ENCODE measurements around the gene TIGAR. TPM values are rescaled to one million over a fixed set of nuclear protein-coding genes. Genes with fewer than 3 reads are reported as not detected.
A peak's percentile ranks its signal among the peaks of the same experiment; 100 is the strongest.

The TIGAR gene, protein sequence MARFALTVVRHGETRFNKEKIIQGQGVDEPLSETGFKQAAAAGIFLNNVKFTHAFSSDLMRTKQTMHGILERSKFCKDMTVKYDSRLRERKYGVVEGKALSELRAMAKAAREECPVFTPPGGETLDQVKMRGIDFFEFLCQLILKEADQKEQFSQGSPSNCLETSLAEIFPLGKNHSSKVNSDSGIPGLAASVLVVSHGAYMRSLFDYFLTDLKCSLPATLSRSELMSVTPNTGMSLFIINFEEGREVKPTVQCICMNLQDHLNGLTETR
- total RNA-seq (2014; rRNA removed) = 17.2 and 18.4 TPM in 2 replicates
- polyA plus RNA-seq (2012) = 15.0 TPM

DNA sequence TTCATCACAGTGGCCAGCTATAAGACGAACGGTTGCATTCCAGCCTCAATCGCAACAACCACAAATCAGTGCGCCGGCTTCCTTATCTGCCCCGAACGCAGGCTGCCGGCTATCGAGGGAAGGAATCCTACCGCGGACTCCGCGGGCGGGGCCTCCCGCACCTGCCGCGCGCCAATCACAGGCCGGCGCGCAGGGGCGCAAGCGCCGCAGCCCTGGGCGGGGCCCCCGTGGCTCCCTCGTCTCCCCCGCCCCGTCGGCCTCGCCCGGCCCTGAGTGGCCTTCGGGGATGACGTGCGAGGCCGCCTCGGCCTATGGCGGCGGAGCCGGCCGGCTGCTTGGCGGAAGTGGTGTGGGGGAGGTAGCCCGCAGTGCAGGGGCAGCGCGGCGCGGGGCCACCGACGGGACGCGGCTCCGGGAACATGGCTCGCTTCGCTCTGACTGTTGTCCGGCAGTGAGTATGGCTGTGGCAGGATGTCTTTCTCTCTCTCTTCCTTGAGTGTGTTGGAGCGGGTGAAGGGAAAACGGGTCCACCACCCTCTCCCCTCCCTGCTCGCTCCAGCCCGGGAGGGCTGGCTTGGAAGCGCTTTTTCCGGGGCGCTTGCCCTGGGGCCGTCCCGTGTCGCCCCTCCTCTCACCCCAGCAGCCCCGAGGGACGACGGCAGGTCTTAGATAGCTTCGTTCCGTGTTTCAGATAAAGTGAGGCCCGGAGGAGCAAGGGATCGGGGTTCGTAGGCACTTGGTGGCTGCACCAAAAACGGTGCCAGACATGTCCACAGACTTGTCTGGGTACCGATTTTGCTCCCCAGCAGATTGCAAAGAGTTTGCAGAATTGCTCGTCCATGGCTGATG lies at the start of gene TIGAR:
TSS of gene TIGAR (plus strand) at position 361 of the 849 bp plus-strand sequence. CDS start at position 420, 59 bp downstream.
- peak; percentile 94 for DNase-seq (ENCODE audit: low read depth)

DNA sequence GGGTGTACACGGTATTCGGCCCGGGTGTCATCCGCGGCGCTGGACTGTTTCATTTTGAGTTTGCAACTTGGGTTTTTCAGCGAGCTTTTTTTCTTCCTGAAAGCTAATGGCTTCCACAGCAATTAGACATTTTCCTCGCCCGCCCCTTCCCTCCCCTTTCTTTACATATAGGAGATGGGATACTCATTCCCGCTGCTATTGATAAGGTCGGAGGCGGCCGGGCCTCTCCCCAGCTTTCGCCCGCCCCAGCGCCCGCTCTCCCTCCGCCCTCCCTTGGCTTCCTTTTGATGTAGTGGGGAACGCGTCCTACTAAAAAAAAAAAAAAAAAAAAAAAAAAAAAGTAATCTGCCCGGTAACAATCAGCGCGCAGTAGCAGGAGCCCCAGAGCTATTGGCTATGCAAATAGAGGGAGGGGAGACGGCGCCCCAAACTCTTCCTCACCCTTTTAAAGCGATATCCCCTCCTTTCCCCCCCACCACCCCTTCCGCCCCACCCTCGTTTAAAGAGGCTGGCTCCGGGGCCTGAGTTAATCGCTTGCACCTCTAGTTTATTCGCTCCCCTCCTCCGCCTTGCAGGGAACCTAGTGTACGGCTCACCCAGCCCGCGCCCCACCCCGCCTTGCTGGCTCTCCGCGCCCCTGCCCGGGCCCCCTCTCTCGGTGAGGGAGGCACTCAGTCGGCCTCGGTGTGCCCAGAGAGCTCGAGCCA lies 49.1 kb upstream of the TIGAR start:
- DNase-seq (ENCODE audit: low read depth) = peak; percentile 84

DNA sequence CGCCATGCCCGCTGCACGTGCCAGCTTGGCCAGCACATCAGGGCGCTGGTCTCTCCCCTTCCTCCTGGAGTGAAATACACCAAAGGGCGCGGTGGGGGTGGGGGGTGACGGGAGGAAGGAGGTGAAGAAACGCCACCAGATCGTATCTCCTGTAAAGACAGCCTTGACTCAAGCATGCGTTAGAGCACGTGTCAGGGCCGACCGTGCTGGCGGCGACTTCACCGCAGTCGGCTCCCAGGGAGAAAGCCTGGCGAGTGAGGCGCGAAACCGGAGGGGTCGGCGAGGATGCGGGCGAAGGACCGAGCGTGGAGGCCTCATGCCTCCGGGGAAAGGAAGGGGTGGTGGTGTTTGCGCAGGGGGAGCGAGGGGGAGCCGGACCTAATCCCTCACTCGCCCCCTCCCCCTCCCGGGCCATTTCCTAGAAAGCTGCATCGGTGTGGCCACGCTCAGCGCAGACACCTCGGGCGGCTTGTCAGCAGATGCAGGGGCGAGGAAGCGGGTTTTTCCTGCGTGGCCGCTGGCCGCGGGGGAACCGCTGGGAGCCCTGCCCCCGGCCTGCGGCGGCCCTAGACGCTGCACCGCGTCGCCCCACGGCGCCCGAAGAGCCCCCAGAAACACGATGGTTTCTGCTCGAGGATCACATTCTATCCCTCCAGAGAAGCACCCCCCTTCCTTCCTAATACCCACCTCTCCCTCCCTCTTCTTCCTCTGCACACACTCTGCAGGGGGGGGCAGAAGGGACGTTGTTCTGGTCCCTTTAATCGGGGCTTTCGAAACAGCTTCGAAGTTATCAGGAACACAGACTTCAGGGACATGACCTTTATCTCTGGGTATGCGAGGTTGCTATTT lies 48.4 kb upstream of the TIGAR start:
- no peak for DNase-seq (ENCODE audit: low read depth)

DNA sequence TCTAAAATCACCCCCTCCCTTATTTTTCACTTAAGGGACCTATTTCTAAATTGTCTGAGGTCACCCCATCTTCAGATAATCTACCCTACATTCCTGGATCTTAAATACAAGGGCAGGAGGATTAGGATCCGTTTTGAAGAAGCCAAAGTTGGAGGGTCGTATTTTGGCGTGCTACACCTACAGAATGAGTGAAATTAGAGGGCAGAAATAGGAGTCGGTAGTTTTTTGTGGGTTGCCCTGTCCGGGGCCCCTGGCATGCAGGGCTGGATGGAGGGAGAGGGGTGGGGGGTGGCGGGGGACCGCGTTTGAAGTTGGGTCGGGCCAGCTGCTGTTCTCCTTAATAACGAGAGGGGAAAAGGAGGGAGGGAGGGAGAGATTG lies 47.8 kb upstream of the TIGAR start:
- DNase-seq (ENCODE audit: low read depth) = no peak

DNA sequence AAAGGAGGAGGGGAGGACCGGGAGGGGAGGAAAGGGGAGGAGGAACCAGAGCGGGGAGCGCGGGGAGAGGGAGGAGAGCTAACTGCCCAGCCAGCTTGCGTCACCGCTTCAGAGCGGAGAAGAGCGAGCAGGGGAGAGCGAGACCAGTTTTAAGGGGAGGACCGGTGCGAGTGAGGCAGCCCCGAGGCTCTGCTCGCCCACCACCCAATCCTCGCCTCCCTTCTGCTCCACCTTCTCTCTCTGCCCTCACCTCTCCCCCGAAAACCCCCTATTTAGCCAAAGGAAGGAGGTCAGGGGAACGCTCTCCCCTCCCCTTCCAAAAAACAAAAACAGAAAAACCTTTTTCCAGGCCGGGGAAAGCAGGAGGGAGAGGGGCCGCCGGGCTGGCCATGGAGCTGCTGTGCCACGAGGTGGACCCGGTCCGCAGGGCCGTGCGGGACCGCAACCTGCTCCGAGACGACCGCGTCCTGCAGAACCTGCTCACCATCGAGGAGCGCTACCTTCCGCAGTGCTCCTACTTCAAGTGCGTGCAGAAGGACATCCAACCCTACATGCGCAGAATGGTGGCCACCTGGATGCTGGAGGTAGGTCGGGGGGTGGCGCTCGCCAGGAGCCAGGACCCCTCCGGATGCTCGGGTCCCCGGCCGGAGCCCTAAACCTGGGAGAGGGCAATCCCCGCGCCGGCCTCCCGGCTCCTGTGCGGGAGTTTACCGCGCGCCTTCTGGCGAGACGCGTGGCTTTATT lies 47.2 kb upstream of the TIGAR start, which contains the start of gene CCND2:
TSS of gene CCND2 (plus strand) at position 111 of the 744 bp plus-strand sequence. CDS start at position 390, 279 bp downstream.
- peak; percentile 93 for DNase-seq (ENCODE audit: low read depth)

DNA sequence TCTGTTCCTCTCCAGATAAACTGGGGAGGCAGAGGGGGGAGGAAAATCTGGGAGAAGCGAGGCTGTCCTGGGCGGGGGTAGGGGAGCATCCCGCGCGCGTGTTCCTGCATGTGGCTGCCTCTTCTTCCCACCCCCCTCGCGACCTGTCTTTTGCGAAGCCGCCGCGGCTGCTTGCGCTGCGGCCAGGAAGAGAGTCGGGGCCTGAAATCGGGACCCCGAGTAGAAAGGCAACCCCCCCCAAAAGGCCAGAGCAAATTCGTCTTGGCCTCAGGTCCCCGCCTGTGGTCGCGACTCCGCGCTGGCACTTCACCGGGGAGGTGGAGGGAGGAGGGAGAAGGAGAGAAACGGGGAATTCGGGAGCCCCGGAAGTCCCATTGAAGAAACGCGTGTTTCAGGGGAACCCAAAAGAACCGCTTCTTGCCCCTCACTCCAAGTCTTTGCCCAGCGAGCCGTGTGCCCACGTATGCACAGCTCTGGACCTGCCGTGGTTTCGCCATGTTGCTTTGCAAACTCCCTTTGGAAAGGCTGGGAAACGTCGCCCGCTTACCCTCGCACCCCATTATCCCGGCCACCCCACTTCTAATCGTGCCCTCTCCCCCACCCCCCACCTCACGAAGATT lies 46.5 kb upstream of the TIGAR start:
- DNase-seq (ENCODE audit: low read depth) = no peak

DNA sequence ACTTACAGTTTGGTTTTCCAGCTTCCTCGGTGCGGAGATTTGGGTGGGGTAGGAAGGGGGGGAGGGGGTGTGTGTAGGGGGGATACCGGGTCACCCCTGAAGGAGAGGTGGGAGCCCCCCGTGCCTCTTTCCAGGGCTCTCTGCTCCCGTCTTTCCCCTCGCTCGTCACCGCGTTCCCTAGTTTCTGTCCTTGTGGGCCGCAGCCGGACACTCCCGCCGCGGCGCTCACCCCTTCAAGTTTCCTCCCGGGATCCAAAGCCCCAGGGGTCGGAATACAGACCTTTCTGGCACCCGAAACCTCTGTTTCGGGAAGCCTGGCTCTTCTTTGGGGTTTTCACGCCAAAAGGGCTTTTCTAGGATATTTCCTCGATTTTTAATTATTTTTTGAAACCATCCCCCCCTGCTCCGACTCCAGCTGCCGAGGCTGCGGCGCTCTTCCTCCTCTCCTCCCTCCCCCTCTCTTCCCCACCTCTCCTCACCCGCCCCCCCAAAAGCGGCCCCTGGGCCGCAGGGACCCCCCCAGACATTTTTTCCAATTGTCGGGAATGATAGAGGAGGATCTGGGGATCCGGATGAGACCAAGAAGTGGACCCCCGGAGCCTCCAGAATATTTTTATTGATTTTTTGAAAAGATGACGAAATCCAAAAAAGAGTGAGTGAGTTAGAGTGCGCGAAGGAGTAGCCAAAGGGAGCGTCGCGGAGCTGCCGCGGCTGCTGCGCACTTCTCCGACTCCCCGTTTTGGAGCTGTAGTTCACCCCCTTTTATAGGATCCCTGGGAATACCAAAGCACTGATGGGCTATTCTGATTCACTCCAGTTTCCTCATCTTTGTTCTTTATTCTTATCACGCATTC lies 45.8 kb upstream of the TIGAR start:
- DNase-seq (ENCODE audit: low read depth) = peak; percentile 46

DNA sequence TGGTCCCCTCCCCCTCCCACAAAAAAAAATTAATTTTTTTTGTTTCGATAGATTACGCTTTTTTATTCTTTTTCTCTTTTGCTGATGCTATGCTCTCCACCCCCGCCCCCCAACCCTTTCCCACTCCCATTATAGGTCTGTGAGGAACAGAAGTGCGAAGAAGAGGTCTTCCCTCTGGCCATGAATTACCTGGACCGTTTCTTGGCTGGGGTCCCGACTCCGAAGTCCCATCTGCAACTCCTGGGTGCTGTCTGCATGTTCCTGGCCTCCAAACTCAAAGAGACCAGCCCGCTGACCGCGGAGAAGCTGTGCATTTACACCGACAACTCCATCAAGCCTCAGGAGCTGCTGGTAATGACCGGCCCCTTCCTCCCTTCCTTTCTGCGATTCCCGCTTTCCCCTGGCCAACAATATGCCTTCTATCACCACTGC lies 45.1 kb upstream of the TIGAR start:
- no peak for DNase-seq (ENCODE audit: low read depth)

DNA sequence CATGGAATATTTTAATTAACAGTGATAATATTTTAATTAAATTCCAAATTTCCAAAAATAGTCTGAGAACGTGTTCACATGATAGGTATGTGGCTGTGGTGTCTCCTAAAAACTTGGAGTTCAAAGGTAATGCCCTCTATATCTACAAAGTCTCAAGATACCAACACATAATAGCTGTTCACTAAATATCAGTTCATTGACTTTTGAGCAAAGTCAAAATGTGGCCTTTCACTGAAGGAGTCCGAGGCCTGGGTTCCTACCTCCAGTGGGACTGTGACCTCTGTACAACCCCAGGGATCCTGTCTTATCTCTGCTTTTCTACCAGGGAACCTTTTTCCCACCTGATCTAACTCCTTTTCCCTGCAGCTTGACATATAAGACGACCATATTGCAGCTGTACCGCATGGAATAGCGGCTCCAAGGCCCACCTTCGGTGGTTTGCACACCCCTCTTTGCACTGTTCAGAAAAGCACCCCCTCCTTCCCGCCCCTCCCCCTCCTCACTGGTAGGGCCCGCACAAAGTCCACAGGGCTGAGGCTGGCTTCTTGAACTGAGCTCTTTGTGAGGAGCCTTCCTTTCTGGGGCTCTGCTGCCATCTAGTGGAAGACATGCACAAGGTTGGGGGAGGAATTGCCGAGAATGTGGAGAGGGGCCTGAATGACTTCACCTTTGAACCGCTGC lies 44.3 kb upstream of the TIGAR start:
- DNase-seq (ENCODE audit: low read depth) = peak; percentile 87

DNA sequence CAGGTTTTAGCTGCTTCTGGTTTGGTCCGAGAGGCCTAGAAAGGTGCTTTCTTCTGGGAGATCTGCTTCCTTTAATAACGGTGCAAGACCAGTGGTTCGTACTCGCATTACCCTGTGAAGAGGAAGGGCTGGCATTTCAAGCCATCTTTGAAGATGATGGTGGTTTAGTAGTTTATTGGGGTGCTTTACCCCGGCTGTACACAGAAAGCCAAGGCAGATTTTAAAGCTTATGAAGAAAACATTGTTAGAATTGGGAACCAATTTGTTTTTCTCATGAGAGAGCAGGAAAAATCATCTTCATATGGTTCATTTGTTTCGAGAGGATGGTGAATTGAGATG lies 43.8 kb upstream of the TIGAR start:
- DNase-seq (ENCODE audit: low read depth) = no peak

DNA sequence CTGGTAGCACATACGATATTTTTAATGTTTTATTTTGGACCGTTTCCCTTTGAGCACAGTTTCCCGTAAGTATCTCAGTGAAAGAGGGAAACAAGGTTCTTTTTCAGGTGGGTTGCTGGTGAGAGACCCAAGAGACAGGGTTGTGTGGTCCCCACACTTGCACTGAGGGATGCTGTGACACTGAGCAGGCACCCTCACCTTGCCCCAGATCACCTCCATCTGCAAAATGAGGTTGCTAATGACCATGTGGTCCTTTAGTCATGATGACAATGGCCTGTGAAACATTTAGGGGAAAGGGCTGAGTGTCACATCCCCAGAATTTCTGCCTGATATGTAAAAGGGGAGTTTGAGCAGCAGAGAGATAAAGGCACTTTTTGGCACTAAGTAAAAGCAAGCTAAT lies 43.2 kb upstream of the TIGAR start:
- DNase-seq (ENCODE audit: low read depth) = no peak

DNA sequence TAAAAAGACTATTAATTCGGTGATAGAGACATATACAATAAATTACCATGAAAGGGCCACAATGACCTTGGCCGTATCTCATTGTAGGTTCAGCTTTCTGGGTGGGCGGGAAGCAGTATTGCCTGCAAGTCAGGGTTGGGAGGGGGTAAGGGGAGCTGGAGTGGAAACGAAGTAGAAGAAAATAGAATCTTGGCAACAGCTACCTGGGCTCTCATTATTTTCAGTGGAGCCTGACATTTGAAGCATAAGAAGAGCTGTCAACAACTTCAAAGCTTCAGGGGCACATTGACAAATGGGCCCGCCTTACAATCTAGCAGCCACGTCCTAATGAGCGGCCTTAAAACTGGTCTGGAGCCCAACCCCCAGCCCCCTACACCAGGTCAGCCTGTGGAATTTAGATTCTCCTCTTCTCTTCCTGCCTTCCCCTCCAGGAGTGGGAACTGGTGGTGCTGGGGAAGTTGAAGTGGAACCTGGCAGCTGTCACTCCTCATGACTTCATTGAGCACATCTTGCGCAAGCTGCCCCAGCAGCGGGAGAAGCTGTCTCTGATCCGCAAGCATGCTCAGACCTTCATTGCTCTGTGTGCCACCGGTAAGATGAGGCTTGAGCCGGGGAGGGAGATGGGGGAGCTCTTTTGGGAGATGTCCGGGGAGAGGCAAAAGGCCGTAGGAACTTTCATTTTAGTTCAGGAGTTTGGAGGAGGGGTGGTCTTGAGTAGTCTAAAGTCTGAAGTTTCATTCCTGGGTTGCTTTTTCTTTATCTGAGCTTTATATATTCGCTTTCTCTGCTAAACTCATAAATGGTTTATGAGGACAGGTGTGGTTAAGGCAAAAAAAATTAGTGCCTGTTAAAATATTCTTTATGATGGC lies 42.5 kb upstream of the TIGAR start:
- peak; percentile 51 for DNase-seq (ENCODE audit: low read depth)

DNA sequence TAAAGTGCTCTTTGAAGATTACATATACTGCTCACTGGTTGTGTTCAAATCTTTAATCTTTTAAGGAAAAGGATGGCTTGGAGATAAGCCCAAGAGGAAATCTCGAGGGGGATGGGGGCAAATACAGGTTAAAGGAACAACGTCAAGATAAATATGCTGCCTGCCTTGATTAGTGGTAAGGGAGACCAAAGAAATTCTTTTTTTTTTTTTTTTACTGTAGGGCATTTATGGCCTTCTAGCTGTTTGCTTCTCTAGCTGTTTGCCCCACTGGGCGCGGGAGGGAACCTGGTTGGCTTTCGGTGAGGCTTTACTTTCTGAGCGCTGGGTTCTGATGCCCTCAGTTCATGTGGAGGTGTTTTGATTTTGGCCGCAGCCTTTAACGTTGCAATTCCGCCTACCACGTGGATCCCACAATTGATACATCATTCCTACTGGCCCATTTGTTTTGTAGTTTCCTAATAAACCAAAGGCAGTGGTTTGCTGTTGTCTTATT lies 41.8 kb upstream of the TIGAR start:
- no peak for DNase-seq (ENCODE audit: low read depth)

DNA sequence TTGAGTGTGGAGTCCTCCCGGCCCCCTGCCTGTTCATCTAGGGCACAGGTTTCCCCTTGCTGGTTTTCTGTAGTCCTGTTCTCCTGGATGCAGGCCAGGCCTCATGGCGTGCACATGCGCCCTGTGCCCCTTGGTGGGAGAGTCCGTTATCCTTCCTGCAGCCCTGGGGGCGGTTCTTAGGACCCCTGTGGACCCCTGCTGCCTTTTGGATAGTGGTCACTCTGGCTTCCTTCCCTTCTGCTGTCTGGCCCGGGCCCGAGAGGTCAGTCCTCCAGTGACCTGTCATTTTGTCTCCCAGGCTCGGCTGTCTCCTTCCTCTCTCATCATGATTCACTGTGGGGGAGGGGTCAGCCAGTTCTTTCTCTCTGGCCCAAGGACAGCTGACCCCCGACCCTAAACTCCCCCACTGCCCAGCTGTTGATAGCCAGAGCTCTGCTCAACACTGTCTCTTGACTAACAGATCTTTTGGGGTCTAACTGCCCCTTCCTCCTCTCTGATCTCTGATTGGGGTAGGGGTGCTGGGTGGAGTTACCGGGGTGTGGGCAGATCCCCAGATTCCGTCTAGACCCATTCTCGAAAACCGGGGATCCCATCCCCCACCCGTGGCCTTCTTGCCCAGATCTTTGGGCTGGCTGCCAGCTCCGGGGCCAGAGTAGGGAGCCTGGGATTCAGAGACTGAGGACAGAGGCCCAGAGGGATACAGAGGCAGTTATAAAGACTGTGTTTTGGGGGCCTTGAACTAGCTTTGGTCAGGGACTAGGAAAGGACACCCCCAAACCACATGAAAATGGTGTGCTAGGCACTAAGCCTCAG lies 40.5 kb upstream of the TIGAR start:
- peak; percentile 52 for DNase-seq (ENCODE audit: low read depth)

DNA sequence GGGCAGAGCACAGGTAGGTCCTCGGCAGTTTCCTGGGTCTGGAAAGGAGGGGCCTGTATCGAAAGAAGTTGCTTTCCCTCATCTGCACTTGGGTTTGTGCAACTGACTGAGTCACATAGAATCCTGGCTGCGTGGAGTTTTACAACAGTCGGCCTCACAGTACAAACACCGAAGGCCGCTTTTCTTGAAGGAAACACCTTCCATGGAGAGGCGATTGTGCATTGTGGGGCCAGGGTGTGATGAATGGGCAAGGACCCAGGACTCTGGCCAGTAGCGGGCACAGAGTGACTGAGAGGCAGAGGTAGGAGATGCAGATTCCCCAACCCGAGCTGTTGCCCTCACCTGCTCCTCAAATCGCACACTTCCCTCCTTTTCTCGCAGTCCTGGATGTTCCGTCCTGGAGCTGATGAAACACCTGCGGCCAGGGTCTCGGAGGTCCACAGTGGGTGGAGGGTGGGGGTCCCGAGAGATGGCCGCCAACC lies 39.8 kb upstream of the TIGAR start:
- DNase-seq (ENCODE audit: low read depth) = no peak

Data from LHCN-M2 (cell line).